K562 (cell line): ENCODE results near the gene YBX2. TPM values are rescaled to one million over a fixed set of nuclear protein-coding genes. Genes with fewer than 3 reads are reported as not detected.

Experiments used
- ATAC-seq: fragments of 200-7000 bp; cut with Tn5 transposase; 3 replicates; pipeline ENCODE4 v1.9.1; 2020; ENCODE audit warnings: moderate library complexity
- BruUV-seq: library from RNA; stranded (reverse); fragments of 400-500 nt; replicated peaks from 2 replicates; lab custom pipeline; 2021; lab: Mats Ljungman, UMichigan
- CTCF ChIA-PET: fragments of 300-600 bp; formaldehyde crosslinking; extraction: SDS; loops from one replicate; lab custom pipeline; 2021; ENCODE audit warnings: low intra/inter-chr PET ratio; lab: Yijun Ruan, JAX
- POLR2A ChIA-PET: fragments of 300-600, 350-650 bp; sonication (Branson Sonifier 250); formaldehyde crosslinking; extraction: SDS; loops from one replicate; lab custom pipeline; 2021; ENCODE audit warnings: antibody characterized with exemption, inconsistent platforms; lab: Yijun Ruan, JAX
- DNase-seq, 4 experiments: peaks; one replicate each; pipeline versions ENCODE4 v3.0.0 to v3.0.0-alpha.2; 2011 to 2018; ENCODE audit warnings: low spot score in 3 of 4, mixed read lengths in 3 of 4; ENCODE audit errors: extremely low read depth in 1 of 4
- FAIRE-seq: peaks from 2 replicates; lab custom pipeline; 2011; peaks lifted over from hg19 to GRCh38; lab: Jason Lieb, UNC
- H2AFZ ChIP-seq: 2 replicates; pipeline ENCODE4 v1.6.0; 2011; ENCODE audit warnings: low read depth, low read length, control low read depth, inconsistent platforms
- H3K27ac ChIP-seq: fragments of 200-600 bp; 3 replicates; pipeline ENCODE4 v1.8.0; 2011; ENCODE audit warnings: low read depth, mild to moderate bottlenecking, control low read depth, inconsistent platforms, low read length, moderate library complexity, mixed read lengths; ENCODE audit errors: extremely low read depth
- H3K27me3 ChIP-seq, 2 experiments: fragments of 300-600 bp in 1 of 2; 2 replicates in 1 of 2; 3 replicates in 1 of 2; pipeline versions ENCODE4 v1.6.0 to v1.8.0; 2011; ENCODE audit warnings: inconsistent platforms in 2 of 2, low read length in 2 of 2, mild to moderate bottlenecking in 1 of 2, mixed read lengths in 1 of 2, moderate library complexity in 1 of 2; ENCODE audit not compliant: control insufficient read depth in 2 of 2, insufficient read depth in 2 of 2
- H3K36me3 ChIP-seq: fragments of 300-600 bp; 3 replicates; pipeline ENCODE4 v1.8.0; 2011; ENCODE audit warnings: mild to moderate bottlenecking, low read length, inconsistent platforms; ENCODE audit not compliant: control insufficient read depth, insufficient read depth
- H3K4me1 ChIP-seq, 2 experiments: fragments of 200-600 bp in 1 of 2; replicated peaks in 1 of 2; 2 replicates in 1 of 2; 3 replicates in 1 of 2; pipeline versions ENCODE4 v1.5.1 to v1.8.0; 2011; ENCODE audit warnings: inconsistent platforms in 2 of 2, low read length in 2 of 2, mild to moderate bottlenecking in 1 of 2, mixed read lengths in 1 of 2, moderate library complexity in 1 of 2; ENCODE audit not compliant: control insufficient read depth in 2 of 2, insufficient read depth in 2 of 2
- H3K4me2 ChIP-seq: 2 replicates; pipeline ENCODE4 v1.6.1; 2011; ENCODE audit warnings: low read length, control low read depth, inconsistent platforms, mixed read lengths; ENCODE audit not compliant: insufficient read depth
- H3K4me3 ChIP-seq: fragments of 200-600 bp; sonication (generic), shearing (Covaris generic); 2 replicates; pipeline ENCODE4 v1.5.1; 2016; ENCODE audit warnings: control low read depth, inconsistent platforms
- H3K79me2 ChIP-seq: fragments of 200-600 bp; 3 replicates; pipeline ENCODE4 v1.8.0; 2011; ENCODE audit warnings: low read length, inconsistent platforms; ENCODE audit not compliant: control insufficient read depth, insufficient read depth
- H3K9ac ChIP-seq, 2 experiments: 2 replicates each; pipeline versions ENCODE4 v1.6.0 to v1.6.1; 2011; ENCODE audit warnings: low read depth in 2 of 2, low read length in 2 of 2, control low read depth in 1 of 2, inconsistent platforms in 1 of 2, mild to moderate bottlenecking in 1 of 2, mixed read lengths in 1 of 2; ENCODE audit not compliant: insufficient read depth in 1 of 2
- H3K9me1 ChIP-seq: one replicate; pipeline ENCODE4 v1.6.0; 2011; ENCODE audit warnings: inconsistent platforms, mild to moderate bottlenecking, low read length, moderate library complexity; ENCODE audit not compliant: control insufficient read depth, insufficient read depth
- H3K9me3 ChIP-seq: replicated peaks from 2 replicates; pipeline ENCODE4 v1.5.1; 2011; ENCODE audit warnings: low read depth, low read length, inconsistent platforms; ENCODE audit not compliant: control insufficient read depth, insufficient read depth
- H4K20me1 ChIP-seq: replicated peaks from 2 replicates; pipeline ENCODE4 v1.6.1; 2011; ENCODE audit warnings: low read length, inconsistent platforms, mixed read lengths; ENCODE audit not compliant: control insufficient read depth, insufficient read depth
- ATF7 ChIP-seq: fragments of 450-650 bp; IDR thresholded peaks from 2 replicates; pipeline ENCODE4 v1.7.1; 2014; ENCODE audit warnings: mild to moderate bottlenecking, moderate library complexity
- BHLHE40 ChIP-seq: IDR thresholded peaks from 2 replicates; pipeline ENCODE4 v1.6.1; 2011; ENCODE audit warnings: low read length, improper control_type of control experiment
- DIDO1 ChIP-seq: fragments of 450-650 bp; IDR thresholded peaks from 2 replicates; pipeline ENCODE4 v1.6.1; 2016; ENCODE audit warnings: low read depth, missing biosample characterization, missing genetic modification characterization
- ELF1 ChIP-seq: fragments of 200-800 bp; sonication (Bioruptor generic); IDR thresholded peaks from 2 replicates; pipeline ENCODE4 v1.6.1; 2016; ENCODE audit warnings: missing genetic modification characterization, missing compliant biosample characterization
- FOXA1 ChIP-seq: fragments of 450-650 bp; IDR thresholded peaks from 2 replicates; pipeline ENCODE4 v1.6.1; 2016; ENCODE audit warnings: mild to moderate bottlenecking, borderline replicate concordance
- HDAC2 ChIP-seq: fragments of 450-650 bp; IDR thresholded peaks from 2 replicates; pipeline ENCODE4 v1.6.1; 2016; ENCODE audit warnings: mild to moderate bottlenecking
- NFYB ChIP-seq: IDR thresholded peaks from 2 replicates; pipeline ENCODE4 v1.6.1; 2011; ENCODE audit warnings: mild to moderate bottlenecking, moderate library complexity; ENCODE audit not compliant: insufficient read length; ENCODE audit errors: extremely low read depth
- PHF21A ChIP-seq: fragments of 450-650 bp; IDR thresholded peaks from 2 replicates; pipeline ENCODE4 v1.6.1; 2017; ENCODE audit warnings: low read depth, borderline replicate concordance
- RBM25 ChIP-seq: fragments of 200-400 bp; formaldehyde crosslinking; IDR thresholded peaks from 2 replicates; pipeline ENCODE4 v1.6.1; 2018; ENCODE audit warnings: low read length, low read depth, moderate library complexity; ENCODE audit not compliant: severe bottlenecking
- RFX1 ChIP-seq: fragments of 450-650 bp; IDR thresholded peaks from 2 replicates; pipeline ENCODE4 v1.6.1; 2016; ENCODE audit warnings: mild to moderate bottlenecking, moderate library complexity
- SETDB1 ChIP-seq: IDR thresholded peaks from one replicate; pipeline ENCODE4 v1.6.1; 2012; ENCODE audit warnings: low read length, control low read depth, inconsistent platforms
- TAF7 ChIP-seq: fragments of 450-650 bp; IDR thresholded peaks from 2 replicates; pipeline ENCODE4 v1.6.1; 2016; ENCODE audit warnings: missing genetic modification characterization, missing compliant biosample characterization
- ZNF274 ChIP-seq: IDR thresholded peaks from 2 replicates; pipeline ENCODE4 v1.6.1; 2011; ENCODE audit warnings: low read depth, mild to moderate bottlenecking, low read length, moderate library complexity, borderline replicate concordance
- ZZZ3 ChIP-seq: fragments of 450-650 bp; IDR thresholded peaks from 2 replicates; pipeline ENCODE4 v1.6.1; 2016; ENCODE audit warnings: antibody characterized with exemption, mild to moderate bottlenecking, moderate library complexity
- WGBS: fragments of 100-300 bp; shearing (Covaris generic); methylation state at CpG from one replicate; pipeline ENCODE4 v1.1.6; 2016; ENCODE audit warnings: low coverage, mixed read lengths; ENCODE audit not compliant: insufficient coverage; ENCODE audit errors: missing lambda C conversion rate; 5-methylcytosine and 5-hydroxymethylcytosine counted together
- in situ Hi-C: fragments of 300-500 bp; cut with MboI; formaldehyde crosslinking; loops from 4 replicates; pipeline ENCODE4 v1.15.0; 2018; ENCODE audit warnings: inconsistent platforms, mixed read lengths
- intact Hi-C: fragments of 100-400 bp; cut with micrococcal nuclease; formaldehyde crosslinking; loops from 2 replicates; pipeline ENCODE4 v1.14.2; 2022
- polyA plus RNA-seq, 8 experiments: library from polyadenylated mRNA; depleted of rRNA in 4 of 8; stranded (reverse) in 5 of 8; unstranded in 3 of 8; fragments of >200 nt; fragmentation: Nextera tagmentation in 2 of 8; fragmentation: Illumina TruSeq in 1 of 8; extraction: Ambion mirVana in 2 of 8; extraction: Trizol in 1 of 8; gene quantifications; 2 replicates each; pipeline versions ENCODE4 v1.2.1 to v1.2.3, GENCODE V29; 2011 to 2014; ENCODE audit warnings: inconsistent platforms in 1 of 8, missing spikeins in 1 of 8
- total RNA-seq, 7 experiments: library from RNA; depleted of rRNA in 6 of 7; stranded (reverse); fragments of >200 nt in 6 of 7; fragmentation: Illumina TruSeq in 2 of 7; extraction: Trizol in 2 of 7; gene quantifications; 2 replicates each; pipeline versions ENCODE4 v1.2.1 to v1.2.3, GENCODE V29; 2011 to 2021; ENCODE audit warnings: low replicate concordance in 1 of 7
- TF ChIP-seq, protein P1 (sequence below): fragments of 250-450 bp; sonication (Bioruptor Pico); IDR thresholded peaks from 2 replicates; pipeline ENCODE4 v1.5.0; 2021; ENCODE audit warnings: mild to moderate bottlenecking, moderate library complexity
- TF ChIP-seq, protein P2 (sequence below): IDR thresholded peaks from 3 replicates; pipeline ENCODE4 v1.6.1; 2011; ENCODE audit warnings: borderline replicate concordance, mild to moderate bottlenecking, moderate library complexity; ENCODE audit not compliant: insufficient read length; ENCODE audit errors: extremely low read depth
- TF ChIP-seq, protein P3 (sequence below): IDR thresholded peaks from 2 replicates; pipeline ENCODE4 v1.6.1; 2016; ENCODE audit warnings: missing genetic modification characterization, missing compliant biosample characterization

Gene YBX2
- total and polyA plus RNA-seq, 9 of the 15 experiments (the other 6 are each of a cell fraction or from before 2014, with no cell fraction given) = 0.03 to 0.59 (median 0.27) TPM; not detected in 6

GRCh38 chr17:7285679-7286078 lies 8.8 kb downstream of the YBX2 start:
- DNase-seq = no peak
- 78% methylated on average over 11 of the region's 12 CpGs for WGBS
- H3K4me3 ChIP-seq = no peak overlapping the region
- CTCF ChIA-PET = no interaction called here
- no TSS peak for BruUV-seq
- ATAC-seq = no peak
- H4K20me1 ChIP-seq = no peaks in the 10 kb centered on the region; the same call in 1 of the 2 replicates
- no peaks in the 10 kb centered on the region; the same call in 2 of the 3 replicates for H3K79me2 ChIP-seq
- FAIRE-seq = no peak
- H3K9ac ChIP-seq = no peak overlapping the region
- POLR2A ChIA-PET = interaction anchor here (0.6 to 1.8 kb wide), 4 partner anchors 11 to 295 kb away, joined by 3 to 13 read pairs (median 5); no protein-coding TSS in a partner anchor
- H3K27me3 ChIP-seq = no peaks in the 10 kb centered on the region
- 0 out of 3 replicates have a peak, but pooled peaks cover 3% of the 10 kb centered on the region for H3K36me3 ChIP-seq
- in situ Hi-C loops (no loop called here), intact Hi-C loops (no loop called here)
- H2AFZ ChIP-seq = no peak overlapping the region
- no peaks in the 10 kb centered on the region for H3K9me1 ChIP-seq
- no peak overlapping the region for H3K4me2 ChIP-seq
- no peaks in the 10 kb centered on the region for H3K9me3 ChIP-seq
- no peak overlapping the region for H3K27ac ChIP-seq
- H3K4me1 ChIP-seq = peaks cover 15 to 48% of the 10 kb centered on the region in 2 experiments; a peak in 4 of 5 replicates
- TF ChIP-seq, protein P1, sequence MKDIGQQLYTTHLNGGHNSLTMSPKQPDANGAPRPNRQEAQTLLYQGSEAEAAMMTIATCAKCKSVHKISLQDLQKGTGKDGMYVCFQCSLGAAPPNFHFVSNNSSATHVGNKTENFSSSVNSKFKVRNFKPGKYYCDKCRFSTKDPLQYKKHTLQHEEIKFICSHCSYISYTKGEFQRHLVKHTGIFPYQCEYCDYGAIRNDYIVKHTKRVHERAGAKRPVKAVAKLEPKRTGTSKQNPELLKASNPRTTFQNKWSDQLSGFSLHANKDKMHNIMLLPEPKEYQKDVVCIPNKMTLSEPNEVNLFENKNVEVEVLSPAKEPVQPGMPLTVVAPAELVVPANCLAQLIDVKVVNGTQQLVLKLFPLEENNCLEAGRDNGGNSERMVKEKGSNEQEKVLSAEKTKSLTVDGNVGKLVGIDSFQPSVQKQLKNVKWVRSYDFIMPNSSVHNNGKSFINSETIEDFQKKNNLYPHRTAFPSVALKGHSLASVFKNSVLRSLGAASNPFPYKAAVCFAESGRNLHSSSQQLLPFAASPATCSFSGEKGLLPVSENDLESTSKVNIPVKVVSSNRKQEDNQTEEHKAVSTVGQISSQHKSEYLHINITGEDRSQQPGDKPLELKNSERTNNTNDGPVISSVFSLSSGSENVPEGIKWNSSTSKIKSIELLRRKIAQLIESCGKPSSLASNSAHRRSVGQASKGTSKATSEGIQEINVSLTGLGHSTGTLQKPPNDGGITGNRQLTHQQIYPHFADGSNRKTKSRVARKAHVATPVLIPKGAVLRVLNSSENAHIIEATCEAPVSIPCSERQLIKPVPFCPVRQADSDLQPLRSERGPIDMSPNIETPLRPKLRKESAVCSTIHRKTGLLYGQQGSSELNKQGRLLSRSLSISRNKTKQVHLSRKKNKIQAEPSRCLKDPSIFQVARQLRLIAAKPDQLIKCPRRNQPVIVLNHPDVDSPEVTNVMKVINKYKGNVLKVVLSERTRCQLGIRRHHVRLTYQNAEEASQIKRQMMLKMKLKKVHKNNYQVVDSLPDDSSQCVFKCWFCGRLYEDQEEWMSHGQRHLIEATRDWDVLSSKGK = no peak
- TF ChIP-seq PHF21A = no peak
- no peak for TF ChIP-seq DIDO1 (tag)
- TF ChIP-seq, protein P2, sequence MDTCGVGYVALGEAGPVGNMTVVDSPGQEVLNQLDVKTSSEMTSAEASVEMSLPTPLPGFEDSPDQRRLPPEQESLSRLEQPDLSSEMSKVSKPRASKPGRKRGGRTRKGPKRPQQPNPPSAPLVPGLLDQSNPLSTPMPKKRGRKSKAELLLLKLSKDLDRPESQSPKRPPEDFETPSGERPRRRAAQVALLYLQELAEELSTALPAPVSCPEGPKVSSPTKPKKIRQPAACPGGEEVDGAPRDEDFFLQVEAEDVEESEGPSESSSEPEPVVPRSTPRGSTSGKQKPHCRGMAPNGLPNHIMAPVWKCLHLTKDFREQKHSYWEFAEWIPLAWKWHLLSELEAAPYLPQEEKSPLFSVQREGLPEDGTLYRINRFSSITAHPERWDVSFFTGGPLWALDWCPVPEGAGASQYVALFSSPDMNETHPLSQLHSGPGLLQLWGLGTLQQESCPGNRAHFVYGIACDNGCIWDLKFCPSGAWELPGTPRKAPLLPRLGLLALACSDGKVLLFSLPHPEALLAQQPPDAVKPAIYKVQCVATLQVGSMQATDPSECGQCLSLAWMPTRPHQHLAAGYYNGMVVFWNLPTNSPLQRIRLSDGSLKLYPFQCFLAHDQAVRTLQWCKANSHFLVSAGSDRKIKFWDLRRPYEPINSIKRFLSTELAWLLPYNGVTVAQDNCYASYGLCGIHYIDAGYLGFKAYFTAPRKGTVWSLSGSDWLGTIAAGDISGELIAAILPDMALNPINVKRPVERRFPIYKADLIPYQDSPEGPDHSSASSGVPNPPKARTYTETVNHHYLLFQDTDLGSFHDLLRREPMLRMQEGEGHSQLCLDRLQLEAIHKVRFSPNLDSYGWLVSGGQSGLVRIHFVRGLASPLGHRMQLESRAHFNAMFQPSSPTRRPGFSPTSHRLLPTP = no peak
- no peak for TF ChIP-seq TAF7 (tag)
- no peak for TF ChIP-seq HDAC2
- TF ChIP-seq FOXA1 = no peak
- no peak for TF ChIP-seq BHLHE40
- TF ChIP-seq ZZZ3 = no peak
- TF ChIP-seq ZNF274 = no peak
- no peak for TF ChIP-seq SETDB1
- TF ChIP-seq NFYB = no peak
- no peak for TF ChIP-seq ELF1 (tag)
- TF ChIP-seq RFX1 = no peak
- no peak for TF ChIP-seq ATF7
- TF ChIP-seq, protein P3, sequence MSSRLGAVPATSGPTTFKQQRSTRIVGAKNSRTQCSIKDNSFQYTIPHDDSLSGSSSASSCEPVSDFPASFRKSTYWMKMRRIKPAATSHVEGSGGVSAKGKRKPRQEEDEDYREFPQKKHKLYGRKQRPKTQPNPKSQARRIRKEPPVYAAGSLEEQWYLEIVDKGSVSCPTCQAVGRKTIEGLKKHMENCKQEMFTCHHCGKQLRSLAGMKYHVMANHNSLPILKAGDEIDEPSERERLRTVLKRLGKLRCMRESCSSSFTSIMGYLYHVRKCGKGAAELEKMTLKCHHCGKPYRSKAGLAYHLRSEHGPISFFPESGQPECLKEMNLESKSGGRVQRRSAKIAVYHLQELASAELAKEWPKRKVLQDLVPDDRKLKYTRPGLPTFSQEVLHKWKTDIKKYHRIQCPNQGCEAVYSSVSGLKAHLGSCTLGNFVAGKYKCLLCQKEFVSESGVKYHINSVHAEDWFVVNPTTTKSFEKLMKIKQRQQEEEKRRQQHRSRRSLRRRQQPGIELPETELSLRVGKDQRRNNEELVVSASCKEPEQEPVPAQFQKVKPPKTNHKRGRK = no peak
- TF ChIP-seq RBM25 = no peak
